Measurements from ENCODE around the gene RNF215. TPM values are rescaled to one million over a fixed set of nuclear protein-coding genes. Genes with fewer than 3 reads are reported as not detected.
A peak's percentile ranks its signal among the peaks of the same experiment; 100 is the strongest.

The RNF215 gene
- total and polyA plus RNA-seq, 2 of the 13 experiments (the other 11 are each of a cell fraction or from before 2014, with no cell fraction given), result 5.3 to 6.1 TPM

- no peak for TF ChIP-seq CBX5 (CRISPR knock-in tag; IDR thresholded peaks at IDR 0.05; ENCODE audit: borderline replicate concordance)
- TF ChIP-seq MED13 (CRISPR knock-in tag; IDR thresholded peaks at IDR 0.05), result 0 out of 2 replicates have a peak, but pooled peaks have one; percentile 60
- TF ChIP-seq KLF13 (CRISPR knock-in tag; IDR thresholded peaks at IDR 0.05), result no peak
- no peak for TF ChIP-seq NFE2L1 (CRISPR knock-in tag; IDR thresholded peaks at IDR 0.05; ENCODE audit: borderline replicate concordance)
- TF ChIP-seq ATF6 (CRISPR knock-in tag; conservative IDR thresholded peaks at IDR 0.05), result no peak
- TF ChIP-seq MED8 (CRISPR knock-in tag; IDR thresholded peaks at IDR 0.05; ENCODE audit: insufficient replicate concordance), result no peak
- peak; percentile 52; the same call in 1 of the 2 replicates for TF ChIP-seq ZBTB38 (CRISPR knock-in tag; IDR thresholded peaks at IDR 0.05)
- no peak for TF ChIP-seq PHF5A (CRISPR knock-in tag; IDR thresholded peaks at IDR 0.05; ENCODE audit: low read depth, unreplicated experiment)
- TF ChIP-seq SP1 (IDR thresholded peaks at IDR 0.05), result no peak
- no peak for TF ChIP-seq SP1 (CRISPR knock-in tag; IDR thresholded peaks at IDR 0.05)
- TF ChIP-seq SNAI1 (CRISPR knock-in tag; IDR thresholded peaks at IDR 0.05; ENCODE audit: borderline replicate concordance), result no peak
- TF ChIP-seq ZNF713 (CRISPR knock-in tag; IDR thresholded peaks at IDR 0.05), result no peak
- no peak; the same call in none of the 2 replicates for TF ChIP-seq PPARG (CRISPR knock-in tag; conservative IDR thresholded peaks at IDR 0.05)
- no peak for TF ChIP-seq NFATC3 (CRISPR knock-in tag; IDR thresholded peaks at IDR 0.05)
- TF ChIP-seq ZNF761 (CRISPR knock-in tag; conservative IDR thresholded peaks at IDR 0.05), result 0 out of 2 replicates have a peak, but pooled peaks have one; percentile 41
- TF ChIP-seq RORA (CRISPR knock-in tag; IDR thresholded peaks at IDR 0.05), result no peak
- no peak for TF ChIP-seq ZNF740 (CRISPR knock-in tag; IDR thresholded peaks at IDR 0.05)
- no peak for TF ChIP-seq JUND (CRISPR knock-in tag; IDR thresholded peaks at IDR 0.05)
- no peak for TF ChIP-seq TCF7L2 (IDR thresholded peaks at IDR 0.05; ENCODE audit: low read depth, low read length)
- no peak; the same call in 1 of the 2 replicates for TF ChIP-seq MEF2D (CRISPR knock-in tag; IDR thresholded peaks at IDR 0.05)
- no peak for TF ChIP-seq STAT6 (CRISPR knock-in tag; IDR thresholded peaks at IDR 0.05; ENCODE audit: borderline replicate concordance)
- peak; percentile 45; the same call in 1 of the 2 replicates for TF ChIP-seq ZZZ3 (CRISPR knock-in tag; IDR thresholded peaks at IDR 0.05; ENCODE audit: borderline replicate concordance)
- TF ChIP-seq ZNF280D (CRISPR knock-in tag; IDR thresholded peaks at IDR 0.05), result peak; percentile 77
Measured at GRCh38 chr22:30423301-30423958, 36.2 kb upstream of the RNF215 start (continued).
